H1 (cell line): ENCODE data around the gene CFAP97D2. TPM values are rescaled to one million over a fixed set of nuclear protein-coding genes. Genes with fewer than 3 reads are reported as not detected.

Experiments
- NANOG ChIP-seq: IDR thresholded peaks from 2 replicates; pipeline ENCODE4 v1.6.1; 2011; ENCODE audit warnings: low read length, low read depth, mild to moderate bottlenecking, inconsistent platforms; ENCODE audit not compliant: insufficient read depth, poor library complexity, severe bottlenecking
- POU5F1 ChIP-seq: IDR thresholded peaks from 2 replicates; pipeline ENCODE4 v1.6.1; 2011; ENCODE audit warnings: low read depth, mild to moderate bottlenecking, low read length, moderate library complexity
- SP1 ChIP-seq: IDR thresholded peaks from 2 replicates; pipeline ENCODE4 v1.6.1; 2011; ENCODE audit warnings: low read depth, low read length
- polyA plus RNA-seq, 7 experiments: library from polyadenylated mRNA; depleted of rRNA in 3 of 7; stranded (reverse) in 5 of 7; unstranded in 2 of 7; fragments of >200 nt in 5 of 7; fragments of 200-250 nt in 2 of 7; gene quantifications; 1 replicate in 5 of 7; 2 replicates in 1 of 7; 4 replicates in 1 of 7; pipeline versions ENCODE4 v1.2.1 to v1.2.3, GENCODE V29; 2011 to 2013; ENCODE audit warnings: missing spikeins in 2 of 7, mixed read lengths in 2 of 7
- total RNA-seq: library from RNA; stranded (reverse); fragmentation: NEBNext Ultra II Directional; extraction: Animal tissue kit (Norgen Biotek cat#: 25700); gene quantifications from 2 replicates; pipeline ENCODE4 v1.2.1, GENCODE V29; 2021
- TF ChIP-seq, protein P1 (sequence below): fragments of 300-600 bp; sonication (generic); IDR thresholded peaks from 2 replicates; pipeline ENCODE4 v1.7.1; 2012; ENCODE audit warnings: low read length, moderate library complexity, mild to moderate bottlenecking, inconsistent platforms; ENCODE audit not compliant: insufficient replicate concordance

Gene CFAP97D2
- total and polyA plus RNA-seq, 2 of the 8 experiments (the other 6 are each of a cell fraction or from before 2014, with no cell fraction given): not detected

DNA sequence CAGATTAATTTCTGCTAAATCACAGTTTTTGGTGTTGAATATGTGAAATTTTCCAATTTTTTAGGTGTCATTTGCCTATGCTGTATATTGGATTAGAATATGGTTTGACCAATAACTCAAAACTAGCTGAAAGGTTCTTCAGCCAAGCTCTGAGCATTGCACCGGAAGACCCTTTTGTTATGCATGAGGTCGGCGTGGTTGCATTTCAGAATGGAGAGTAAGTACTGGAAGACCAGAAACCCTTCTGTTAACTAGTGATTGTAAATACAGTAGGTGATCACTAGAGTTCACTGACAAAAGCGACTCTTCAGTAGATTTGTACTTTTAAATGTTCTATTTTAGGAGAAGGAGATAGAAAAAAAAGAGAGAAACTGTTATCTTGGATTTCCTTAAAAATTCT is 78.0 kb downstream of the CFAP97D2 start (continued):
- TF ChIP-seq, protein P1, sequence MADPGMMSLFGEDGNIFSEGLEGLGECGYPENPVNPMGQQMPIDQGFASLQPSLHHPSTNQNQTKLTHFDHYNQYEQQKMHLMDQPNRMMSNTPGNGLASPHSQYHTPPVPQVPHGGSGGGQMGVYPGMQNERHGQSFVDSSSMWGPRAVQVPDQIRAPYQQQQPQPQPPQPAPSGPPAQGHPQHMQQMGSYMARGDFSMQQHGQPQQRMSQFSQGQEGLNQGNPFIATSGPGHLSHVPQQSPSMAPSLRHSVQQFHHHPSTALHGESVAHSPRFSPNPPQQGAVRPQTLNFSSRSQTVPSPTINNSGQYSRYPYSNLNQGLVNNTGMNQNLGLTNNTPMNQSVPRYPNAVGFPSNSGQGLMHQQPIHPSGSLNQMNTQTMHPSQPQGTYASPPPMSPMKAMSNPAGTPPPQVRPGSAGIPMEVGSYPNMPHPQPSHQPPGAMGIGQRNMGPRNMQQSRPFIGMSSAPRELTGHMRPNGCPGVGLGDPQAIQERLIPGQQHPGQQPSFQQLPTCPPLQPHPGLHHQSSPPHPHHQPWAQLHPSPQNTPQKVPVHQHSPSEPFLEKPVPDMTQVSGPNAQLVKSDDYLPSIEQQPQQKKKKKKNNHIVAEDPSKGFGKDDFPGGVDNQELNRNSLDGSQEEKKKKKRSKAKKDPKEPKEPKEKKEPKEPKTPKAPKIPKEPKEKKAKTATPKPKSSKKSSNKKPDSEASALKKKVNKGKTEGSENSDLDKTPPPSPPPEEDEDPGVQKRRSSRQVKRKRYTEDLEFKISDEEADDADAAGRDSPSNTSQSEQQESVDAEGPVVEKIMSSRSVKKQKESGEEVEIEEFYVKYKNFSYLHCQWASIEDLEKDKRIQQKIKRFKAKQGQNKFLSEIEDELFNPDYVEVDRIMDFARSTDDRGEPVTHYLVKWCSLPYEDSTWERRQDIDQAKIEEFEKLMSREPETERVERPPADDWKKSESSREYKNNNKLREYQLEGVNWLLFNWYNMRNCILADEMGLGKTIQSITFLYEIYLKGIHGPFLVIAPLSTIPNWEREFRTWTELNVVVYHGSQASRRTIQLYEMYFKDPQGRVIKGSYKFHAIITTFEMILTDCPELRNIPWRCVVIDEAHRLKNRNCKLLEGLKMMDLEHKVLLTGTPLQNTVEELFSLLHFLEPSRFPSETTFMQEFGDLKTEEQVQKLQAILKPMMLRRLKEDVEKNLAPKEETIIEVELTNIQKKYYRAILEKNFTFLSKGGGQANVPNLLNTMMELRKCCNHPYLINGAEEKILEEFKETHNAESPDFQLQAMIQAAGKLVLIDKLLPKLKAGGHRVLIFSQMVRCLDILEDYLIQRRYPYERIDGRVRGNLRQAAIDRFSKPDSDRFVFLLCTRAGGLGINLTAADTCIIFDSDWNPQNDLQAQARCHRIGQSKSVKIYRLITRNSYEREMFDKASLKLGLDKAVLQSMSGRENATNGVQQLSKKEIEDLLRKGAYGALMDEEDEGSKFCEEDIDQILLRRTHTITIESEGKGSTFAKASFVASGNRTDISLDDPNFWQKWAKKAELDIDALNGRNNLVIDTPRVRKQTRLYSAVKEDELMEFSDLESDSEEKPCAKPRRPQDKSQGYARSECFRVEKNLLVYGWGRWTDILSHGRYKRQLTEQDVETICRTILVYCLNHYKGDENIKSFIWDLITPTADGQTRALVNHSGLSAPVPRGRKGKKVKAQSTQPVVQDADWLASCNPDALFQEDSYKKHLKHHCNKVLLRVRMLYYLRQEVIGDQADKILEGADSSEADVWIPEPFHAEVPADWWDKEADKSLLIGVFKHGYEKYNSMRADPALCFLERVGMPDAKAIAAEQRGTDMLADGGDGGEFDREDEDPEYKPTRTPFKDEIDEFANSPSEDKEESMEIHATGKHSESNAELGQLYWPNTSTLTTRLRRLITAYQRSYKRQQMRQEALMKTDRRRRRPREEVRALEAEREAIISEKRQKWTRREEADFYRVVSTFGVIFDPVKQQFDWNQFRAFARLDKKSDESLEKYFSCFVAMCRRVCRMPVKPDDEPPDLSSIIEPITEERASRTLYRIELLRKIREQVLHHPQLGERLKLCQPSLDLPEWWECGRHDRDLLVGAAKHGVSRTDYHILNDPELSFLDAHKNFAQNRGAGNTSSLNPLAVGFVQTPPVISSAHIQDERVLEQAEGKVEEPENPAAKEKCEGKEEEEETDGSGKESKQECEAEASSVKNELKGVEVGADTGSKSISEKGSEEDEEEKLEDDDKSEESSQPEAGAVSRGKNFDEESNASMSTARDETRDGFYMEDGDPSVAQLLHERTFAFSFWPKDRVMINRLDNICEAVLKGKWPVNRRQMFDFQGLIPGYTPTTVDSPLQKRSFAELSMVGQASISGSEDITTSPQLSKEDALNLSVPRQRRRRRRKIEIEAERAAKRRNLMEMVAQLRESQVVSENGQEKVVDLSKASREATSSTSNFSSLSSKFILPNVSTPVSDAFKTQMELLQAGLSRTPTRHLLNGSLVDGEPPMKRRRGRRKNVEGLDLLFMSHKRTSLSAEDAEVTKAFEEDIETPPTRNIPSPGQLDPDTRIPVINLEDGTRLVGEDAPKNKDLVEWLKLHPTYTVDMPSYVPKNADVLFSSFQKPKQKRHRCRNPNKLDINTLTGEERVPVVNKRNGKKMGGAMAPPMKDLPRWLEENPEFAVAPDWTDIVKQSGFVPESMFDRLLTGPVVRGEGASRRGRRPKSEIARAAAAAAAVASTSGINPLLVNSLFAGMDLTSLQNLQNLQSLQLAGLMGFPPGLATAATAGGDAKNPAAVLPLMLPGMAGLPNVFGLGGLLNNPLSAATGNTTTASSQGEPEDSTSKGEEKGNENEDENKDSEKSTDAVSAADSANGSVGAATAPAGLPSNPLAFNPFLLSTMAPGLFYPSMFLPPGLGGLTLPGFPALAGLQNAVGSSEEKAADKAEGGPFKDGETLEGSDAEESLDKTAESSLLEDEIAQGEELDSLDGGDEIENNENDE: peak; percentile 56
- no peak for TF ChIP-seq NANOG
- no peak for TF ChIP-seq SP1
- TF ChIP-seq POU5F1: peak; percentile 97
